ENCODE data around the gene TRIM52.
"Not testable (repeated sequence)": the region's sequence is repeated elsewhere in the genome, so short reads cannot be mapped to it uniquely, and the experiment has no call there.

The TRIM52 gene

DNA sequence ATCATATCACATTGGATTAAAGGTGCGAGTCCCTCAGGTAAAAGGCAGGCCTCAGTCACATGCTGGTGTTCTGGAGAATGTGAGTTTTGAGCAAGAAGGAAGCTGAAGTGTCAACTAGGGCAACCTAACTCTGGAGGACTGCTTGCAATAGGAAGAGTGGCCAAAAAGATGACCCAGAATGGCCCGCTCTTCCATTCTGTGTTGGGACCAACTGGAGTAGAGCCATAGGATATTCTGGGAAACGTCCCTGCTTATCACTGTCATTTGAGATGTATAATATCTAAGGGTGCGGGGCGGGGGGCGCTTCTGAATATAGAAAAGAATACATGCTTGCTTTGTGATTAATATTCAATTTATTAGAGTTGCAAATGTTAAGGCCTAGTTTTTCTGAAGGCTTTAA lies 48.9 kb downstream of the TRIM52 start:
- no peak for DNase-seq

DNA sequence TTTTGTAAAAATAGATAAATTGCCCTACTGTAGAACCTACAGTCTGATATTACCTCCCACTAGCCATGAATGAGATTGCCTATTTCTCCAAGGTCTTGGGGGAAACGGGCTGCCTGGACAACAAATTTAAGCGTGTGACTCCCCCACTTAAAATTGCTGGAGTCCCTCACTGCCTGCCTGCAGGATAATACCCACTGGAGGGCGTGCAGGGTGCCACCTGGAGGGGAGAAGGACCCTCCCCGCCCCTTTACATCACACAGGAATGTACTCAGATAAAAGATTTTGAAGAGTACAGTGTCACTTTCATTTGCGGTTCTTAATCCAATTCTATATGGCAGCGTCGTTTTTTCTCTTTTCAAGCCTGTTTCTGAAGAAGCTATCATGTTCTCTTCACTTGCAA lies 49.7 kb downstream of the TRIM52 start:
- DNase-seq, result no peak

DNA sequence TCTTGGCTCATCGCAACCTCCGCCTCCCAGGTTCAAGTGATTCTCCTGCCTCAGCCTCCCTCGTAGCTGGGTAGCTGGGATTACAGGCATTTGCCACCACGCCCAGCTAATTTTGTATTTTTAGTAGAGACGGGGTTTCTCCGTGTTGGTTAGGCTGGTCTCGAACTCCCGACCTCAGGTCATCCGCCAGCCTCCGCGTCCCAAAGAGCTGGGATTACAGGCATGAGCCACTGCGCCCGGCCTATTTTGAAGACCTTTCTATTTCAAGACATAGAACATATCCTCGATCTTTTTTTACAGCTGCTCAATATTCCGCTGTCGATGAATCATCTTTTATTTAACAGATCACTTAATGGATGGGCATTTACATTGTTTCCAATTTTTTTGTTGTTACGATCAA lies 50.2 kb downstream of the TRIM52 start:
- not testable (repeated sequence) for DNase-seq

DNA sequence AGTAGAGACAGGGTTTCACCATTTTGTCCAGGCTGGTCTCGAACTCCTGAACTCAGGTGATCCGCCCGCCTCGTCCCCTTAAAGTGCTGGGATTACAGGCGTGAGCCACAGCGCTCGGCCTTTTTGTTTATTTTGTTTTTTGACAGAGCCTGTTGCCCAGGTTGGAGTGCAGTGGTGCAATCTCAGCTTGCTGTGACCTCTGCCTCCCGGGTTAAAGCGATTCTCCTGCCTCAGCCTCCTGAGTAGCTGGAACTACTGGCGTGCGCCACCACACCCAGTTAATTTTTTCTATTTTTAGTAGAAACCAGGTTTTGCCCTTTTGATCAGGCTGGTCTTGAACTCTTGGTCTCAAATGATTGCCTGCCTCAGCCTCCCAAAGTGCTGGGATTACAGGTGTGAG lies 50.8 kb downstream of the TRIM52 start:
- DNase-seq, result not testable (repeated sequence)

DNA sequence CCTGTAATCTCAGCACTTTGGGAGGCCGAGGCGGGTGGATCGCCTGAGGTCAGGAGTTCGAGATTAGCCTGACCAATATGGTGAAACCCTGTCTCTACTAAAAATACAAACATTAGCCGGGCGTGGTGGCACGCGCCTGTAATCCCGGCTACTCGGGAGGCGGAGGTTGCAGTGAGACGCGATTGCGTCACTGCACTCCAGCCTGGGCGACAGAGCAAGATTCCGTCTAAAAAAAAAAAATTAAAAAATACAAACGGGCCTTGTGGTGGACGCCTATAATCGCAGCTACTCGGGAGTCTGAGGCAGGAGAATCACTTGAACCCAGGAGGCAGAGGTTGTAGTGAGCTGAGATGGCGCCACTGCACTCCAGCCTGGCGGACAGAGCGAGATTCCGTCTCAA lies 51.9 kb downstream of the TRIM52 start:
- DNase-seq, result not testable (repeated sequence)

DNA sequence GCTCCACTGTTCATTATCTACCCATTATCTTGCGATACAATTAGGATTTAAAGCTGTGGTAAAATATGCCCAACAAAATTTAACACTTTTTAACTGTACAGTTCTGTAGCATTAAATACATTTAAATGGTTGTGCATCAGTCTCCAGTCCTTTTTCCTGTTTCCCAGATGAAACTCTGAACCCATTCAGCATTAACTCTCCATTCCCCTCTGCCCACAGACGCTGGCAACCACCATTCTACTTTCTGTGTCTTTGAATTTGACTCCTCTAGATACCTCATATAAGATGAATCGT lies 53.0 kb downstream of the TRIM52 start:
- no peak for DNase-seq

DNA sequence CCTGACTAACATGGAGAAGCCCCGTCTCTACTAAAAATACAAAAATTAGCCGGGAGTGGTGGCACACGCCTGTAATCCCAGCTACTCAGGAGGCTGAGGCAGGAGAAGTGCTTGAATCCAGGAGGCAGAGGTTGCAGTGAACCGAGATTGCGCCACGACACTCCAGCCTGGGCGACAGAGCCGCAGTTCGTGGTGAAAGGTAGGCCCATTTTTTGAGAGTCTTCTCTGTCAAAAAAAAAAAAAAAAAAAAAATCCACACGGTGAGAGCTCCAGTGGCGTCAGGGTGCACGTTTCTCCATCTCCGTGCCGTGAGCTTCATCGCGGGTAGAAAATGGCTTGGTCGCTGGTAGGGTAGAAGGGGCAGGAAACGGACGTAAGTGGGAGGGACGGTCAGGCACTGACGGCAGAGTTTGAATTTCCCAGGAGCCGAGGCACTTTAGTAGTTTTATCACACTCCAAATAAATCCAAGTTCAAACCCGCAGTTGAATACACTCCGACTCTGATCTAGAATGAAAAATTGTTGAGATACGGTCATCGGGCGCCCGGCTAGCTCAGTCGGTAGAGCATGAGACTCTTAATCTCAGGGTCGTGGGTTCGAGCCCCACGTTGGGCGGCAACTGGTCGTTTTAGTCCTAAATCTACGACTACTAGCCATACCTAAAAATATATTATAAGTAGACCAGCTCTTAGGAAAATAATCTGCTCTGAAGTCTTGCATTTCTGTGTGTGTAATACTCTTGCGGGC lies 53.6 kb downstream of the TRIM52 start:
- DNase-seq, result peak; percentile 88

DNA sequence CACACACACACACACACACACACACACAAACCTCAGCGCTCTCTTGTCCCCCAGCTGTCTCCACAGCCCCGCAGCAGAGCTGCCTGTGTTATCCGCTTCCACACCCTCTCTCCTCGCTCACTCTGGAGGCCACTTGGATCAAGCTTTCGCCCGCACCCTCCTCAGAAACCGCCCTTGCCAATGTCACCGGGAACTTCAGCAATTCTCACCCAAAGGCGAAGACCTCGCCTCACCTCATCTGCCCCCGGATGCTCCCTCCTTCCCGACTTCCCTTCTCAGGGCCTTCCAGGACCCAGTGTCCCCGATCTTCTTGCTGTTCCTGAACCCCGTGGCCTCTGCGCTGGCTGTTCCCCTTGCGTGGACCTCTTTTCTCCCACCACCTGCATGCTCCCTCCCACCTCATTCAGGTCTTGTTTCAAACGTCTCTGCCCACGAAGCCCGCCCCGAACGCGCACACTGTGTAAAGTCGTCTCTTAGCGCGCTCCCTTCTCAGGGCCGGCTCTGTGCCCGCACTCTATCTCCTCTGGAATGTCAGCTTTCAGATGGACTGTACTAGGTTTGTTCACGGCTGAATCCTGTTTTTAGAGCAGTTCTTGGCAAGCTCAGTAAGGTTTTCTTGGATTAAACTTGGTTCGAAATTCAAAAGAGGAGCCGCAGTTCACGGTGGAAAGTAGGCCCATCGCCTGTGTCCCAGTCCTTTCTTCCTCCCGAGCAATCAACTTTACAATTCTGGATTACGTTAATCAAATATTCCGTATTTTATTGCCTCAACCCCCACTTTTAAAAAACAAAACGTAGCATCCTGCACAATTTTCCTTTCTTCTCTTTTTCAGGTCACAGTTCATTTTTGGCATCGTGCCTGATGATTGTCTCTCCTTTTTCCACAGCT lies 54.9 kb downstream of the TRIM52 start:
- DNase-seq, result peak; percentile 41
